HG03060 (cell line): ENCODE measurements around the gene SCN10A.

Experiments
- ATAC-seq: cut with Tn5 transposase; IDR thresholded peaks from one replicate; pipeline ENCODE4 v1.9.1; 2021; ENCODE audit warnings: low read depth, moderate number of reproducible peaks; ENCODE audit not compliant: unreplicated experiment

SCN10A gene

DNA sequence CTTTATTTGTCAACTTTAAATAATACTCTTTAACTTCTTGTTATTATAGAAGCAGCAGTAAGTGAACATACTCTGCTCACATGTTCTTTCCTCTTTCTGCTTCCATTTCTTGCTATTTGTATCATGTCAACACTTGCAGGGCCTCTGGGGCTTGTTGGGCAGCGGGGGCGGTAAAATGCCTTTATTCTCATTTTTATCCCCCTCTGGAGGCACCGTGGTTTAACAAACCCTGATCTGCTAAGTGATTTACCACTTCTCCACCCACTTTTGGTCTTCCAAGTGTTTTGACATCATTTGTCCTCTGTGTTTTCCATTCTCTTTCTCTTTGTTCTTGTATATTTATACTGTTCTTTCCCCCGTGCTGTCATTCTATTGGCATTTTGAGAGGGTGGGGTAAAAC is 33.9 kb downstream of the SCN10A start:
- ATAC-seq = no peak

DNA sequence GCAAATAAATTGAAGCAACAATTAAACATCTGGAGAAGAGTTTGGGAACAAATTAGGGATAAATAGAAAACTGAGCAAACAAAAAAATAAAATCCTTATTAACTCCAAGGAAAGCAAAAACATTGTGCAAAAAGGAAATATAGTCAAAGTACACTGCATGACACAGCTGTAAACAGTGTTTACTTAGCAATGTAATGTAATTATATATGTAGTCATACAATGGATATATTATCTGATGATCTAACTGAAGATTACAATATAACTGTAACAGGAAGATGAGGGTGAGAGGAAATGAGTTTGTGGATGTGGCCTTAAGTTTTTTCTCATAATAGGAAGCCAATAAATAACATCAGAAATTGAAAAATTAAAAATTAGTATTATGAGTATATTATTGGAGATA is 42.5 kb downstream of the SCN10A start:
- no peak for ATAC-seq

DNA sequence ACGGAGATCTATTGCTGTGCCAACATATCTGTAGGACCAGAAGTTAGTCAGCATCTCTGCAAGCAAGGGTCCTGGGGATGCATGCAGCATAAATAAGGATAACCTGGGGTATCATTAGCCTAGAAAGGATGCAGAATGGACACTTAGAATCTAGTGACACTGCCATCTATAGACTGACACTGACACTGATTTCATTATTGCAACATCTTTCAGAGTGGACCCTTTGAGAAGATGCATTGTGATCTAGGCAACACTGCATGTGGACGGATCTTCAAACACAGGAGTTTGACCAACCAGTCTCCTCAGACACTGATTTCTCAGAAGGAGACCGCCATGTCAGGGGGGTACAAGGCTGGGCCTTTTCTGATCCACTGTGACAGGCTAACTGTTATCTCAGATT is 52.4 kb downstream of the SCN10A start:
- no peak for ATAC-seq

DNA sequence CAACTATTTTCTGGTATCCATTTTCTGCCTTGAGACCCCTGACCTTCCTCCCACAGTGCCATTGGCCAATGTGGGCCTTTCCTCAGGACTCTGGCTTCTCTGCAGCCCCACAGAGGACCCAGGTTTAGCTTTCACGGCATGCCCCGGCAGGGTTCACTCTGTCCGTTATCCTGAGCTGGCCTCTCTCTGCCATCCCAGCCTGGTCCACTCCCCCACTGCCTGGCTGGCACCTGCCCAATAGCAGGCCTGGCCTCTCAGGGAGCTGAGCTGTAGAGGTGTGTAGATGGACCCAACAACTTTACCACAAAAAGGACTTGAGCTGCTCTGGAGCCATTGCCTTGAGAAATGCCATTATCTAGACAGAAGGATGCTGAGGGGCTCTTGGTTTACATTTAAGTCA is 57.5 kb downstream of the SCN10A start:
- ATAC-seq = no peak

DNA sequence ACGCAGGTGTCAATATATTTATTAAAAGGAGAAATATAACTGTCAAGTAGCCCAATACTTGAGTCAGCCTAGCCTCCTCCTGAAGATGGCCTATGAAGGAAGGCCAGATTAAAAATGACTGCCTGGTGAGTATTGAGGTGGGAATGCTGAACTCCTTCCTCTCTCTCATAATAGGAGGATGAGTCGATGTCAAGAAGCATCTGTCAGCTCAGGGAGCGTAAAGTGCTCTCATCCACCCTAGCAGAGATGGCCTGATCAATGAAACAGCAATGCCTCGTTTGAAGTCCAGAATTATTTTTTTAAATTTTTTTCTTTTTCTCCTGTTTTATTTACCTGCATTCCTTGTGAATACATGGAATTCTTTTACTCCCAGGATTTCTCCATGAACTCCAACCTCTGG is 58.3 kb downstream of the SCN10A start:
- no peak for ATAC-seq

DNA sequence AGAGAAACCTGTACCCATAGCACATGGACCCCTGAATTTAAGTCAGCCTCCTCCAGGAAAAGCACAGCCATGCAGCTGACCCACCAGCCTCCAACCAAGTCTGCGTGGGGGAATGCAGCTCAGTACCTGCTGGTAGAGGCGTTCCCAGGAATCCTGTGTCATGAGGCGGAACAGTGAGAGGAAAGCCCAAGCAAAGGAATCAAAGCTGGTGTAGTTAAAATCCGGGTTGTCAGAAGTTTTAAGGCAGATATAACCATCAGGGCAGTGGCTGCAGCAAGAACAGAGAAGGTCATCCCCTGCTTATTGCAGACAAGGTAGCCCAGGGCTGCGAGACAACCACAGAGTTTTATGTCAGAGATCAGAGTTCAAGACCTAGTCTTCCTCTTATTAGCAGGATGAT is 59.1 kb downstream of the SCN10A start:
- no peak for ATAC-seq

DNA sequence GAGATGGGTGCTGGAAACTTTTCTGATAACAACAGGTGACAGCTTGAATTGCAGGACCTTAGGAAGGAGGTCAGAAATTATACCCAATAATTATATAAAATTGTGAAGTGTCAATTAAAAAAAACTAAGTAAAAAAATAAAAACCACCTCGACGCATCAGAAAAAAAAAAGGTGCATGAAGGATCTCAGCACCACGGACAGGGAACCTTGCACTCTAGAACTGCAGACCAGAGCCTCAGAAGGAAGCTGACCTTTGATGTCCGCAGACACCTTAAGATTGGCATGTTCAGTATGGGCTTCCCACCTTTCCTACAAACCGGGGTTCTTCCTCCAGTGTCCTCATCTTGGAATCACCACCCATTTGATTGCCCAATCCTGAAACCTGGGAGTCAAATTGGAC is 60.9 kb downstream of the SCN10A start:
- ATAC-seq = no peak

DNA sequence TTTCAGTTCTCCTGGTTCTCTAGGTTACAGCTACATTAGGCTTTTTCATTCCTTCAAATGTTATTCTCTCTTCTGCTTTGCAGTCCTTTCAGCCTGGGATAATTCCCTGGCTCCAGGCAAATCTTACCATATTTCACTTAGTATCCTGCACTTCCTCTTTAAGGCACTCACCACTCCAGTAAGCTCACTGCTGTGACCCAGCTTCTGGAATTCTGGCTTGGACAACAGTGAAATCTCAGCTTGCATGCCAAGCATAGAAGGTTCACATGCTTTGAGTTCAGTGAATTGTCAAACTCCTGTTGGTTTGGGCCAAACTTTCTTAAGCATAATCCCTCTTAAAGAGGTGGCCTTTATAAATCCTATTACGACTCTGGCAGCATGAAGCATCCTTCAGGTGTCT is 69.4 kb downstream of the SCN10A start:
- ATAC-seq = no peak

DNA sequence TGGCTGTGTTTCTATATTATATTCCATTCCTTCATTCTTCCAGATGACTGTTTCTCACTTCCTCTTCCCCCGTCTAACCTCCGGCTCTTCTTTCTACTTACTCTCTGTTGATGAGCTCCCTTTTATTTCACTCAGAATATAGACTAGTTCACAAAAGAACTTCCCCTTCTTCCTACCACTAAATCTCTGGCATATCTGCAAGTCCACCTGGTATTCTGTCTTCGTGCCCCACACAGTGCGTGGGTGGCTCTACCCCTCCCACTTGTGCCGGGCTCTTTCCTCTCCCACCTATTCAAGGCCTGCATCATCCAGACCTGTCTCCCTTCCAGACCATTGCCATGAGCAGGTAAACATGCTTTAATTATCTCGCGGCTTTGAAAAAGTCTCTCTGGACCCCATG is 73.0 kb downstream of the SCN10A start:
- no peak for ATAC-seq

DNA sequence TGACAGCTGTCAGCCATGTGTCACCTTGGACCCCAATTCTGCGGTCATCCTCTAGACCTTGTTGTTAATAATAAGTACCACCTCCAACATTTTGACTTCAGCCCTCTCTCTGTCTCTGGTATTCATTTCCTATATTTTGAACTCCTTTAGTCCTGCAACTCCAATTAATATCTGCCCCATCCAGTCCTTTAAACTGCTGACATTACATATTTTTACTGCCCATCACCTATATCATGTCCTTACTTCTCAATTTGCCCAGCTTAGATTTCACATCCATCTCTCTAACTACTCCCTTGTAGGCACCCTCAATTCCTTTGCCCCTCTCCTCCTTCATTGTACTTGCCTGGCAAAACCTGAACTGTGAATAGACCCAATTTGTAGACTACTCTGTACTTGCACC is 73.5 kb downstream of the SCN10A start:
- ATAC-seq = no peak

DNA sequence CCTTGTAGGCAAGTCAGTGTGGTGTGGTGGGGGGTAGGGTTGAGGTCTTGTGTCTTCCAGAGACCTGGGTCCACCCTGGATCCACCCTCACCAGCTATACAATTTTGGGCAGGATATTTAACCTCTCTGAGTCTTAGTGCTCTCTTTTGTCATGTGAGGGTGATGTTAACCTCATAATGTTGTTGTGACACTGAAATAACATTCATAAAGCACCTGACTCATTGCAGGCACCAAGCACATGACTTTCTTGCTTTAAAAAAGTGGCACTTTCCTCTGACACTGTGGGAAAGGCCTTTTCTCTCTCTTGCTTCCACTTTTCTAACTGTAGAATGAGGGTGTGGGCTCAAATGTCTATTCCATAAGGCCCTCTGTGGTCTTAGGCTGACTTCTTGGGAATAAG is 75.5 kb downstream of the SCN10A start:
- no peak for ATAC-seq

DNA sequence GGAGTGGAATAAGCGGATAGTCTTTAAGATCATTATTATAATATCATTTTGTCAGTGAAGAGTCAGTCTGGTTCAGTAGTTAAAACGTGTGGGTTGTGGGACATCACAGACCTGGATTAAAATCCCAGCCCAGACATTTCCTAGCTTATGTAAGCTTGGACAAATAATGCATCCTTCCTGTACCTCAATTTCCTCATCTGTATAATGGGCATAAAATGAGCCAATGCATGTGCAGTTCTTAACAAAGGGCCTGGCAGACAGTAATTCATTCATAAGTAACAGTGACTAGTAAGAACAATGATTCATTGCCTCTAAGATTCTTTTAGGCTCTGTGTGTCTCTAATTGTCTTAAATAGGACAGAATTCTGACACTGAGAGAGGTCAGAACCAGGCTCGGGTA is 76.1 kb downstream of the SCN10A start:
- ATAC-seq = no peak

DNA sequence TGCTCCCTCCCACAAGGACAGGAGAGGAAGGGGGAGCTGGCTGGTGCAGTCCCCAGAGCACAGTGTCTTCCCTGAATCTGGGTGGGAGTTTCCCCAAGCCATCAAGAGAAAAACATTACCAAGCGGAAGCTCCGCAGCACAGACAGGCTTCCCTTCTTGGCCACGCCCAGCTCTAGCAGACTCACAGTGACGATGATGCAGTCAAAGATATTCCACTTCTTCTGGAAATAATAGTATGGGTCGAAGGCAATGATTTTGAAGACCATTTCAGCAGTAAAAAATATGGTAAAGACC is 76.7 kb downstream of the SCN10A start:
- ATAC-seq = no peak

DNA sequence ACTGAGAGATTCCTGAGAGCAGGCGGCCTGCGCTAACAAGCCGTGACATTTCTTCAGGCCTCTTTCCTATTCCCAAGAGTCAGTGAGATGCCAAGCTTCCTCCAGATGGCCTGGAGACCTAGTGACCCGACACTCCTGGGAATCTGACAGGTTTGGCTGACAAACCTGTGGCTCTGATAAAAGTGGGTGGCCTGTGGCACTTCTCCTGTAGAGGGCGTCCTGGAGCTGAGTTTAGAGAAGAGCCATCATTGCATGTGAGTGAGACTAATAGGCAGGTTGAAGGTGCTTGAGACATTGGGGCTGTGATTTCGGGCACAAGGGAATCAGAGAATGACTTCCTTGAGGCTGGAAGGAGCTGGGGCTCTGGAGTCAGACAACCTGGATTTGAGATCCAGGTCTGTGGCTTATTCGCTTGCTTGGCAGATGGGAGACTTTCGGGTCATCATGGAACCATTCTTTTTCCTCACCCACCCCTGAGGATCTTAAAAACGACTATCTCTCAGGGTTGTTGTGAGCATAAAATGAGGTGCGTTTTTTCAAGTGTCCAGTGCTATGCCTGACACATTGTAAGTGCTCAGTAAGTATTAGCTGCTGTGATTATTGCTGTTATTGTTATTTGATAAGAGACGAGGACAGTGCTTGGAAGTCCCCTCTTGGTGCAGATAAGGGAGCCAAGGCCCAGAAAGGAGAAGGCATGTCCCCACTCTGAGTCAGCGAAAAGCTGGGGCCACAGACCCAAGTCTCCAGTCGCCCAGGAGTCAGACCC is 77.2 kb downstream of the SCN10A start:
- ATAC-seq = no peak

DNA sequence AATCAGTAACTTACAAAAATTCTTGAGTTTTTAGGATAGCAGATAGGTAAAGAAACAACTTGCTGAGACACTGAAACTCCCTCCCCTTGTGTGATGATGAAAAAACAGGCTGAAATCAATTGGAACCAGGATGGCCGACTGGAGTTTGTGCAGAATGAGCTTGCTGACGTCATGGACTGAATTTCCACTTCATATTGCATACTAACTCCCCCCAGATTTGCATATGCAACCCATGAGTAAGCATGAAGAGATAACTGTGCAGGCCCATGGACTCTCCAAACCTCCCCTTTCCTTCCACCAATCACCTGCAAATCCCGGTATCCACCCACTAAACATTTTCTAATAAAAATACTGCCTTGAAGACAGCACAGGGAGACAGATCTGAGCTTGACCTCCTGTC is 84.5 kb downstream of the SCN10A start:
- no peak for ATAC-seq

DNA sequence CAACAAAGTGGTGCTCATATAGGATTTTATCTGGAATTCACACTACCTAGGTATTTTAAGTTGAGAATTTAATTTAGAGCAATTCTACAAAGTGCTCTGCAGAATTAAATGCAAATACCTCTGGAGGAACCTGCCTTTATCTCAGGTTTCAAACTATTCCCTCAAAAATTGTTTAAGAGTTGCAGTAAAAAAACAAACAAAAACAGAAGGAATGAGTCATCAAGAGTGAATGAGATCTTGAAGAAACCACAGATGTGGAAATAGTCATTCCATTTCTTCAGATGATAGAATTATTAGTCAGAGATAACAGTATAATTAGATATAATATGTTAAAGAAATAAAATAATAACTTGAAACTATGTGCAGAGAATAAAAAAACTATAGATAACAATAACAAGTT is 85.7 kb downstream of the SCN10A start:
- no peak for ATAC-seq

DNA sequence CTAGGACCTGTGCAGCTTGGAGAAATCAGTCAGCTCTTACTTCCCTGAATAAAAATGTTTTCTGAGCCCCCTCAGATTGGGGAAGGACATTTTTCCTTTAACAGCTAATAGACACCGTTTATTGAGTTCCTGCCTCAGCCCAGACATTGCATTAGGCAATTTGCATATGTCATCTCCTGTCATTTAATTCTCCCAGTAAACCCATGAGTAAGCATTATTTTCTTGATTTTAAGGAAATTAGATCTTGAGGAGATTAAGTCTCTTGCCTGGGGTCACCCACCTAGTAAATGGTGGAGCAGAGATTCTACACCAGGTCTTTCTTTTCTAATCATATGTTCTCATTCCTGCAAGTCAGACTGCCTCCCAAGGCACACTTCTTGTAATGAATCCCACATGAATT is 88.0 kb downstream of the SCN10A start:
- ATAC-seq = no peak

DNA sequence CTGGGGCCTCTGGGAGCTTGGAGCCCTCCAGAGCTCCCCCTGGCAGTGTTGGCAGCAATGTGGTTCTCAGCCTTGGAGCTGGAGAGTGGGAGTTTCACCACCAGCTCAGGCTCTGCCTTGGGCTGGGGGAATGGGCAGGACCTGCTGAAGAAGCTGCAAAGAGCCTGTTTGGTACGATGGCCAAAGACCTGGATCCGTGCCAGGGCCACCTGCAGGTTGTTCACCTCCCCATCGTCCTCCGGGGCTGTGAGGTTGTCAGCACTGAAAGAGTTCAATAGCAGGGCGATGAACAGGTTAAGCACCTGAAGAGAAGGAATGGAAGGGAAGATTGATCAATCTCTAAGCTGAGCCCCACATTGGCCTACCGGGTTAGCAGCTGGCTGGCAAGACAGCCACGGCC is 89.3 kb downstream of the SCN10A start:
- ATAC-seq = no peak

DNA sequence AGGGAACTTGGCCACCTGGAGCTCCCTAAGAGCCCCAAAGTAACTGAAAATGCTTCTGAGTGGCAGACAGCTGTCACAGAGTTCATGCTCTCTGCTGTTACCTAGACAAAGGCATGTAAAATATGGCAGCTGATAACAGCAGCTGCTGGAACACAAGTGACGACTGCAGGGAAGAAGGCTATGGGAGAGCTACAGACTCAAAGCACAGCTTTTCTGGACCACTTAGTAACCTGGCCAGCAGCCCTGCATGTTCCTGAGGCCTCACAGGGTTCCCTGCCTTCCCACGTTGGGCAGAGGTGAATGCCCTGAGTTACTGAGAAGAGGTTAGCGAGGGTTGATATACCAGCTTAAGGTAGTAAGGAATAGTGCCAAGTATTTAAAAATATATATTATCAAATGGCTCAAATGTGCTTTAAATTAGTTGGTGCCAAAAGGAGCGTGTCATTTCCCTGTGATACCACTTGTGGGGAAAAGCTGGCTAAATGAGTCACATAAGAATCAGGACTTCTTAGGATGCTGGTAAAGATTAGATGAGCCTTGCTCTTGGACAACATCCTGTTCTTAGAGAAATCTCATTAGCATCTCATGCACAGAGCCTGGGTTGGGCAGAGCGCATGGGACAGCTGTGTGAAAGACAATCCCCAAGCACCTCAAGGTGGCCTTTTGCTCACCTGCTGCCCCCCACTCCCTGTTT is 90.1 kb downstream of the SCN10A start:
- no peak for ATAC-seq

DNA sequence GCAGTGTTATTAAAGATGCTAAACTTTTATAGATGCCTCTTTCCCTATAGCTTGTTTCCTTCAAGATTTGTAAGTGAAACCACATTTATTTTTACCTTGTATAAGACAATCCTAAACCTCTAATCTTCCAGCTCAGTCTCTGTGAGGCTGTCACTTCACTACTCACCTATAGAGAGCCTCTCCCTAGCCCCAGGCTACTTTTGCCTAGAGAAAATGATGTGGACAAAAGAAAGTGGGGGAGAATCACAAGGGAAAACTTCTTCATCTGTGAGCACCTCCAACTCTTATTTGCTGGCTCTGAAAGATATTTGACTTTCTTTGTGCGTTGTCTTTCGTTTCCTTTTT is 91.7 kb downstream of the SCN10A start:
- no peak for ATAC-seq

DNA sequence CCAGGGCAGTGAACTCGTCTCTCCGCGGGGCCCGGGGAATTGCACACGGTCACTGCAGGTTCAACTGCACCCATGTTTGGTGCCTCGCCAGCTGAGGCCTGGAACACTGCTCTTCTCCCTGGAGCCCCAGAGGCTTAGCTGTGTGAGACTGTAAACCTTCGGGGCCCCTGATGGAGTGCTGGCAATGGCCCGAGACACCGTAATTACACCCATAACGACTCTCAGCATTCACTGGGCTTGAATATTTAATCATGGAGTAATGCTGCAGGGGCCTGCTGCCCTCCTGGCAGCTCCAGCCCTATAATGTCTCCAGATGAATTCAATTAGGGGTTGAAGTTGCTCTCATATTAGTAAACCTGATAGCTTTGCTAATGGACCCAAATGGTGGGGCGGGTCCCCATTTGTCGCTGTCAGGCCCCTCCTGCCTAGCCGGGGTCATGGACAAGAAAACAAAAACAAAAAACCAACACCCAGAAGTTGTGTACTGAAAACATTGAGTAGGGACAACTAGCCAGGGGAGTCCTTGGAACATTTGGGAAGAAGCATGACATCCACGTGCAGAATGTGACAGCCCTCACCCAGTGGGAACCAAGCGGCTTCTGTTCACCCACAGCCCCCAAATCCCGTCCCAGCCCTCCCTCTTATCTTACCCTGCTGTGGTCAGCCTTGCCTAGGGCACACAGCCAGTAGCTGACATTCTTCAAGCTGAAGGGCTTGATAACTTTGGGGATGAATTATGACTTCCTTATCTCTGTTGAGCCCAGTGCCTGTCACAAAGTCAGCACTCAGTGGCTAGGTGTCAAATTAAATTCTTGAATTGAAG is 92.2 kb downstream of the SCN10A start:
- ATAC-seq = no peak
